Pulmonary artery endothelial cell (primary cell): ENCODE data around the gene OR6J1. TPM values are rescaled to one million over a fixed set of nuclear protein-coding genes. Genes with fewer than 3 reads are reported as not detected.
A peak's percentile ranks its signal among the peaks of the same experiment; 100 is the strongest.
"Not testable (repeated sequence)": the region's sequence is repeated elsewhere in the genome, so short reads cannot be mapped to it uniquely, and the experiment has no call there.

Source experiments
- DNase-seq: peaks from one replicate; pipeline ENCODE4 v3.0.0-alpha.2; 2011; ENCODE audit warnings: low read depth, low spot score
- total RNA-seq: library from RNA; depleted of rRNA; stranded (reverse); fragments of >200 nt; gene quantifications from 2 replicates; pipeline ENCODE4 v1.2.3, GENCODE V29; 2014

Gene OR6J1
- total RNA-seq, 1 donor from 2014 or later, result not detected

- DNase-seq, result no peak
Observed at GRCh38 chr14:22650960-22651521, 6.9 kb upstream of the OR6J1 start.

- DNase-seq, result no peak
Observed at GRCh38 chr14:22650046-22650739, 6.0 kb upstream of the OR6J1 start.

- DNase-seq, result no peak
Observed at GRCh38 chr14:22648506-22648905, 4.4 kb upstream of the OR6J1 start.

- DNase-seq, result no peak
Observed at GRCh38 chr14:22646570-22647254, 2.6 kb upstream of the OR6J1 start.

GRCh38 chr14:22641846-22642245 lies 2.3 kb downstream of the OR6J1 start:
- DNase-seq, result no peak

- DNase-seq, result no peak
Observed at GRCh38 chr14:22640192-22640591, 4.0 kb downstream of the OR6J1 start.

- DNase-seq, result not testable (repeated sequence)
Observed at GRCh38 chr14:22635980-22636379, 8.2 kb downstream of the OR6J1 start.

- DNase-seq, result no peak
Observed at GRCh38 chr14:22634233-22634900, 9.8 kb downstream of the OR6J1 start.

GRCh38 chr14:22630486-22630885 lies 13.7 kb downstream of the OR6J1 start:
- DNase-seq, result no peak

- DNase-seq, result no peak
Observed at GRCh38 chr14:22630066-22630465, 14.1 kb downstream of the OR6J1 start.

- DNase-seq, result no peak
Observed at GRCh38 chr14:22629361-22629760, 14.8 kb downstream of the OR6J1 start.

- no peak for DNase-seq
Observed at GRCh38 chr14:22627506-22628263, 16.5 kb downstream of the OR6J1 start.

- no peak for DNase-seq
Observed at GRCh38 chr14:22626590-22626989, 17.6 kb downstream of the OR6J1 start.

- no peak for DNase-seq
Observed at GRCh38 chr14:22623047-22623446, 21.1 kb downstream of the OR6J1 start.

GRCh38 chr14:22622255-22622654 lies 21.9 kb downstream of the OR6J1 start:
- DNase-seq, result no peak

- DNase-seq, result not testable (repeated sequence)
Observed at GRCh38 chr14:22615765-22616164, 28.4 kb downstream of the OR6J1 start.

GRCh38 chr14:22614240-22614799 lies 29.8 kb downstream of the OR6J1 start:
- DNase-seq, result peak; percentile 93

GRCh38 chr14:22613736-22614239 lies 30.4 kb downstream of the OR6J1 start:
- DNase-seq, result no peak

- no peak for DNase-seq
Observed at GRCh38 chr14:22613106-22613695, 31.0 kb downstream of the OR6J1 start.

GRCh38 chr14:22610931-22611330 lies 33.2 kb downstream of the OR6J1 start:
- no peak for DNase-seq

GRCh38 chr14:22607291-22607690 lies 36.9 kb downstream of the OR6J1 start:
- no peak for DNase-seq
